ENCODE measurements around the gene CRY1. TPM values are rescaled to one million over a fixed set of nuclear protein-coding genes. Genes with fewer than 3 reads are reported as not detected.

CRY1 gene
- total and polyA plus RNA-seq, 9 of the 15 experiments (the other 6 are each of a cell fraction or from before 2014, with no cell fraction given), result 8.7 to 33.3 (median 25.2) TPM

GRCh38 chr12:107033758-107034739 lies 59.3 kb downstream of the CRY1 start (continued):
- TF ChIP-seq REST (IDR thresholded peaks at IDR 0.05; ENCODE audit: borderline replicate concordance), result no peak
- TF ChIP-seq REST (CRISPR knock-in tag; IDR thresholded peaks at IDR 0.05; ENCODE audit: low read depth), result no peak
- TF ChIP-seq, protein P1, sequence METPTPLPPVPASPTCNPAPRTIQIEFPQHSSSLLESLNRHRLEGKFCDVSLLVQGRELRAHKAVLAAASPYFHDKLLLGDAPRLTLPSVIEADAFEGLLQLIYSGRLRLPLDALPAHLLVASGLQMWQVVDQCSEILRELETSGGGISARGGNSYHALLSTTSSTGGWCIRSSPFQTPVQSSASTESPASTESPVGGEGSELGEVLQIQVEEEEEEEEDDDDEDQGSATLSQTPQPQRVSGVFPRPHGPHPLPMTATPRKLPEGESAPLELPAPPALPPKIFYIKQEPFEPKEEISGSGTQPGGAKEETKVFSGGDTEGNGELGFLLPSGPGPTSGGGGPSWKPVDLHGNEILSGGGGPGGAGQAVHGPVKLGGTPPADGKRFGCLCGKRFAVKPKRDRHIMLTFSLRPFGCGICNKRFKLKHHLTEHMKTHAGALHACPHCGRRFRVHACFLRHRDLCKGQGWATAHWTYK (CRISPR knock-in tag; IDR thresholded peaks at IDR 0.05), result peak; percentile 47; the same call in 1 of the 2 replicates
- TF ChIP-seq, protein P2, sequence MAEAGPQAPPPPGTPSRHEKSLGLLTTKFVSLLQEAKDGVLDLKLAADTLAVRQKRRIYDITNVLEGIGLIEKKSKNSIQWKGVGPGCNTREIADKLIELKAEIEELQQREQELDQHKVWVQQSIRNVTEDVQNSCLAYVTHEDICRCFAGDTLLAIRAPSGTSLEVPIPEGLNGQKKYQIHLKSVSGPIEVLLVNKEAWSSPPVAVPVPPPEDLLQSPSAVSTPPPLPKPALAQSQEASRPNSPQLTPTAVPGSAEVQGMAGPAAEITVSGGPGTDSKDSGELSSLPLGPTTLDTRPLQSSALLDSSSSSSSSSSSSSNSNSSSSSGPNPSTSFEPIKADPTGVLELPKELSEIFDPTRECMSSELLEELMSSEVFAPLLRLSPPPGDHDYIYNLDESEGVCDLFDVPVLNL (CRISPR knock-in tag; IDR thresholded peaks at IDR 0.05; ENCODE audit: low read depth), result no peak
- no peak for TF ChIP-seq SRSF9 (IDR thresholded peaks at IDR 0.05; ENCODE audit: borderline replicate concordance, low read depth, low read length)
- no peak for TF ChIP-seq ZC3H4 (CRISPR knock-in tag; IDR thresholded peaks at IDR 0.05; ENCODE audit: borderline replicate concordance)
- 0 out of 4 replicates have a peak, but pooled peaks of 1 of the 2 experiments have one; percentile 28 for TF ChIP-seq MAZ (CRISPR knock-in tag; conservative IDR thresholded peaks at IDR 0.05 in 1 of 2, IDR thresholded peaks at IDR 0.05 in 1 of 2)
- TF ChIP-seq ZNF589 (CRISPR knock-in tag; IDR thresholded peaks at IDR 0.05; ENCODE audit: low read depth), result peak; percentile 95
- peak; percentile 90 for TF ChIP-seq ILK (tag; IDR thresholded peaks at IDR 0.05; ENCODE audit: borderline replicate concordance, low read depth)

All from K562 (cell line).